Urinary bladder (tissue), 4 donors: Measurements from ENCODE around the gene IMMP2L. TPM values are rescaled to one million over a fixed set of nuclear protein-coding genes. Genes with fewer than 3 reads are reported as not detected.
"Not testable (repeated sequence)": the region's sequence is repeated elsewhere in the genome, so short reads cannot be mapped to it uniquely, and the experiment has no call there.

Experiments
- DNase-seq: peaks from one replicate; pipeline ENCODE4 v3.0.0-alpha.2; 2015; ENCODE audit errors: extremely low spot score
- H3K27ac ChIP-seq: one replicate; pipeline ENCODE4 v1.5.1; 2013; ENCODE audit warnings: low read depth, mild to moderate bottlenecking, moderate library complexity
- H3K36me3 ChIP-seq: one replicate; pipeline ENCODE4 v1.6.1; 2013; ENCODE audit warnings: mild to moderate bottlenecking, moderate library complexity; ENCODE audit not compliant: insufficient read depth
- H3K4me1 ChIP-seq: one replicate; pipeline ENCODE4 v1.6.1; 2013; ENCODE audit warnings: mild to moderate bottlenecking, moderate library complexity; ENCODE audit not compliant: insufficient read depth
- H3K4me3 ChIP-seq: one replicate; pipeline ENCODE4 v1.5.1; 2013; ENCODE audit warnings: low read depth, low read length
- WGBS: extraction: QIAGEN DNeasy Blood & Tissue Kit; methylation state at CpG from one replicate; pipeline ENCODE4 v1.1.7; 2013; 5-methylcytosine and 5-hydroxymethylcytosine counted together
- polyA plus RNA-seq: library from polyadenylated mRNA; stranded (reverse); fragments of 200-250 nt; gene quantifications from one replicate; pipeline ENCODE4 v1.2.3, GENCODE V29; 2013
- total RNA-seq: library from RNA; depleted of rRNA; stranded (reverse); fragments of >200 nt; gene quantifications from one replicate; pipeline ENCODE4 v1.2.3, GENCODE V29; 2014
- donor health status: healthy with polysubstance abuse.
- donor health status: healthy.

Gene IMMP2L
- total and polyA plus RNA-seq, 2 donors = 22.4 to 26.2 TPM

- Histone ChIP-seq H3K4me1 (no peaks in the 10 kb centered on the region), H3K36me3 (no peaks in the 10 kb centered on the region), H3K4me3 (no peak overlapping the region), H3K27ac (no peak overlapping the region)
- no peak for DNase-seq
- WGBS = 89% methylated on average over 5 of the region's 5 CpGs
Measured at GRCh38 chr7:111329367-111330234, 232.7 kb downstream of the IMMP2L start.

- Histone ChIP-seq H3K36me3 (no peaks in the 10 kb centered on the region), H3K4me1 (no peaks in the 10 kb centered on the region), H3K4me3 (no peak overlapping the region), H3K27ac (no peak overlapping the region)
- no peak for DNase-seq
- 90% methylated on average over 2 of the region's 2 CpGs for WGBS
Measured at GRCh38 chr7:111328487-111328886, 233.8 kb downstream of the IMMP2L start.

GRCh38 chr7:111324776-111325175 lies 237.5 kb downstream of the IMMP2L start:
- Histone ChIP-seq H3K4me3 (no peak overlapping the region), H3K27ac (no peak overlapping the region), H3K36me3 (no peaks in the 10 kb centered on the region), H3K4me1 (no peaks in the 10 kb centered on the region)
- no peak for DNase-seq

GRCh38 chr7:111324228-111324627 lies 238.1 kb downstream of the IMMP2L start:
- no peaks in the 10 kb centered on the region for H3K36me3 ChIP-seq

GRCh38 chr7:111323670-111324069 lies 238.6 kb downstream of the IMMP2L start:
- H3K27ac ChIP-seq, H3K36me3 ChIP-seq, DNase-seq, H3K4me1 ChIP-seq, H3K4me3 ChIP-seq: not testable (repeated sequence)
- WGBS = 94% methylated on average over 3 of the region's 3 CpGs

More at GRCh38 chr7:111324228-111324627, 238.1 kb downstream of the IMMP2L start:
- Histone ChIP-seq H3K4me1 (no peaks in the 10 kb centered on the region), H3K27ac (no peak overlapping the region), H3K4me3 (no peak overlapping the region)
- no peak for DNase-seq

- Histone ChIP-seq H3K27ac (no peak overlapping the region), H3K4me3 (no peak overlapping the region), H3K36me3 (no peaks in the 10 kb centered on the region), H3K4me1 (no peaks in the 10 kb centered on the region)
- DNase-seq = no peak
Measured at GRCh38 chr7:111320133-111320532, 242.2 kb downstream of the IMMP2L start.

GRCh38 chr7:111312966-111313365 lies 249.3 kb downstream of the IMMP2L start:
- Histone ChIP-seq H3K4me3 (no peak overlapping the region), H3K36me3 (no peaks in the 10 kb centered on the region), H3K4me1 (no peaks in the 10 kb centered on the region), H3K27ac (no peak overlapping the region)
- no peak for DNase-seq

- H3K27ac ChIP-seq = no peak overlapping the region
Measured at GRCh38 chr7:111308691-111309090, 253.6 kb downstream of the IMMP2L start.

GRCh38 chr7:111301891-111302290 lies 260.4 kb downstream of the IMMP2L start:
- no peaks in the 10 kb centered on the region for H3K4me1 ChIP-seq
- whole genome bisulfite sequencing = 100% methylated on average over 1 of the region's 1 CpG
- no peak overlapping the region for H3K27ac ChIP-seq
- DNase-seq = no peak
- H3K36me3 ChIP-seq = no peaks in the 10 kb centered on the region
- H3K4me3 ChIP-seq = no peak overlapping the region

More at GRCh38 chr7:111308691-111309090, 253.6 kb downstream of the IMMP2L start:
- Histone ChIP-seq H3K4me3 (no peak overlapping the region), H3K4me1 (no peaks in the 10 kb centered on the region), H3K36me3 (no peaks in the 10 kb centered on the region)
- WGBS = 98% methylated on average over 1 of the region's 1 CpG
- DNase-seq = no peak

- Histone ChIP-seq H3K27ac (no peak overlapping the region), H3K4me1 (no peaks in the 10 kb centered on the region), H3K4me3 (no peak overlapping the region), H3K36me3 (no peaks in the 10 kb centered on the region)
- DNase-seq = no peak
- 75% methylated on average over 4 of the region's 4 CpGs for WGBS
Measured at GRCh38 chr7:111294494-111294893, 267.8 kb downstream of the IMMP2L start.

- H3K36me3 ChIP-seq = no peaks in the 10 kb centered on the region
- H3K4me3 ChIP-seq = no peak overlapping the region
- no peaks in the 10 kb centered on the region for H3K4me1 ChIP-seq
- WGBS = 53% methylated on average over 1 of the region's 1 CpG
- DNase-seq = peak; percentile 11
- no peak overlapping the region for H3K27ac ChIP-seq
Measured at GRCh38 chr7:111292026-111292470, 270.2 kb downstream of the IMMP2L start.

- H3K27ac ChIP-seq = no peak overlapping the region
- WGBS = 81% methylated on average over 1 of the region's 1 CpG
- no peaks in the 10 kb centered on the region for H3K4me1 ChIP-seq
- no peak for DNase-seq
- no peaks in the 10 kb centered on the region for H3K36me3 ChIP-seq
- no peak overlapping the region for H3K4me3 ChIP-seq
Measured at GRCh38 chr7:111290982-111291381, 271.3 kb downstream of the IMMP2L start.

GRCh38 chr7:111290419-111290818 lies 271.9 kb downstream of the IMMP2L start:
- 77% methylated on average over 1 of the region's 1 CpG for WGBS

GRCh38 chr7:111288441-111288840 lies 273.9 kb downstream of the IMMP2L start:
- H3K4me1 ChIP-seq, H3K36me3 ChIP-seq, DNase-seq, H3K4me3 ChIP-seq, H3K27ac ChIP-seq: not testable (repeated sequence)
- 92% methylated on average over 3 of the region's 3 CpGs for WGBS

More at GRCh38 chr7:111290419-111290818, 271.9 kb downstream of the IMMP2L start:
- H3K4me3 ChIP-seq = no peak overlapping the region
- DNase-seq = no peak
- no peak overlapping the region for H3K27ac ChIP-seq
- H3K36me3 ChIP-seq = no peaks in the 10 kb centered on the region
- H3K4me1 ChIP-seq = no peaks in the 10 kb centered on the region
